Liver (tissue), 9 donors: ENCODE data around the gene SH3TC2. TPM values are rescaled to one million over a fixed set of nuclear protein-coding genes. Genes with fewer than 3 reads are reported as not detected.

Source experiments
- DNase-seq: peaks from one replicate; pipeline ENCODE4 v3.0.0-alpha.2; 2017; ENCODE audit warnings: low spot score
- H3K27ac ChIP-seq, 2 donors: one replicate each; pipeline ENCODE4 v1.7.0; 2013; ENCODE audit warnings: inconsistent platforms in 2 of 2, low read length in 2 of 2, control low read depth in 1 of 2, low read depth in 1 of 2, mild to moderate bottlenecking in 1 of 2
- H3K27me3 ChIP-seq, 4 donors: one replicate each; pipeline versions ENCODE4 v1.6.1 to v1.7.0; 2013; ENCODE audit warnings: low read length in 3 of 4, inconsistent platforms in 1 of 4, mild to moderate bottlenecking in 1 of 4, moderate library complexity in 1 of 4; ENCODE audit not compliant: control insufficient read depth in 4 of 4, insufficient read depth in 4 of 4
- H3K36me3 ChIP-seq, 4 donors: one replicate each; pipeline versions ENCODE4 v1.6.1 to v1.7.0; 2013; ENCODE audit warnings: low read length in 3 of 4, mild to moderate bottlenecking in 3 of 4, low read depth in 1 of 4, moderate library complexity in 1 of 4; ENCODE audit not compliant: control insufficient read depth in 4 of 4, insufficient read depth in 3 of 4
- H3K4me1 ChIP-seq, 4 donors: one replicate each; pipeline versions ENCODE4 v1.6.1 to v1.7.0; 2013; ENCODE audit warnings: low read length in 3 of 4, mild to moderate bottlenecking in 3 of 4, moderate library complexity in 1 of 4; ENCODE audit not compliant: control insufficient read depth in 4 of 4, insufficient read depth in 4 of 4
- H3K4me3 ChIP-seq, 3 donors: one replicate each; pipeline versions ENCODE4 v1.6.1 to v1.7.0; 2013; ENCODE audit warnings: low read length in 3 of 3, control low read depth in 1 of 3, low read depth in 1 of 3, mild to moderate bottlenecking in 1 of 3
- H3K9ac ChIP-seq, 2 donors: one replicate each; pipeline ENCODE4 v1.7.0; 2013; ENCODE audit warnings: low read length in 2 of 2, mild to moderate bottlenecking in 2 of 2, moderate library complexity in 2 of 2, control low read depth in 1 of 2, low read depth in 1 of 2
- H3K9me3 ChIP-seq, 4 donors: one replicate each; pipeline versions ENCODE4 v1.6.1 to v1.7.0; 2013; ENCODE audit warnings: low read length in 3 of 4; ENCODE audit not compliant: control insufficient read depth in 4 of 4
- ATF3 ChIP-seq: IDR thresholded peaks from 2 replicates; pipeline ENCODE4 v1.6.1; 2016; ENCODE audit warnings: antibody characterized with exemption
- EGR1 ChIP-seq, 2 donors: IDR thresholded peaks; 2 replicates each; pipeline ENCODE4 v1.6.1; 2016 to 2018; ENCODE audit warnings: antibody characterized with exemption in 2 of 2, low read depth in 2 of 2
- FOXA1 ChIP-seq: IDR thresholded peaks from 2 replicates; pipeline ENCODE4 v1.6.1; 2016; ENCODE audit warnings: antibody characterized with exemption
- FOXA2 ChIP-seq: IDR thresholded peaks from 2 replicates; pipeline ENCODE4 v1.6.1; 2016; ENCODE audit warnings: antibody characterized with exemption
- GABPA ChIP-seq, 2 donors: IDR thresholded peaks in 1 of 2; conservative IDR thresholded peaks in 1 of 2; 2 replicates each; pipeline ENCODE4 v1.6.1; 2016; ENCODE audit warnings: antibody characterized with exemption in 2 of 2, mild to moderate bottlenecking in 1 of 2, moderate library complexity in 1 of 2
- HNF4A ChIP-seq, 2 donors: conservative IDR thresholded peaks; 2 replicates each; pipeline ENCODE4 v1.6.1; 2016; ENCODE audit warnings: antibody characterized with exemption in 2 of 2, mild to moderate bottlenecking in 2 of 2
- HNF4G ChIP-seq: IDR thresholded peaks from 2 replicates; pipeline ENCODE4 v1.6.1; 2016; ENCODE audit warnings: antibody characterized with exemption
- JUND ChIP-seq, 2 donors: IDR thresholded peaks; 2 replicates each; pipeline ENCODE4 v1.6.1; 2016; ENCODE audit warnings: antibody characterized with exemption in 2 of 2
- MAX ChIP-seq: IDR thresholded peaks from 2 replicates; pipeline ENCODE4 v1.6.1; 2016; ENCODE audit warnings: antibody characterized with exemption
- NR2F2 ChIP-seq: IDR thresholded peaks from 2 replicates; pipeline ENCODE4 v1.6.1; 2016; ENCODE audit warnings: antibody characterized with exemption
- RAD21 ChIP-seq, 2 donors: IDR thresholded peaks; 2 replicates each; pipeline ENCODE4 v1.6.1; 2016; ENCODE audit warnings: antibody characterized with exemption in 2 of 2, mild to moderate bottlenecking in 2 of 2
- RXRA ChIP-seq, 2 donors: IDR thresholded peaks; 2 replicates each; pipeline ENCODE4 v1.6.1; 2017 to 2018; ENCODE audit warnings: antibody characterized with exemption in 2 of 2, mild to moderate bottlenecking in 1 of 2
- SP1 ChIP-seq: IDR thresholded peaks from 2 replicates; pipeline ENCODE4 v1.6.1; 2018; ENCODE audit warnings: antibody characterized with exemption, mild to moderate bottlenecking
- TAF1 ChIP-seq: conservative IDR thresholded peaks from 2 replicates; pipeline ENCODE4 v1.6.1; 2016; ENCODE audit warnings: antibody characterized with exemption, mild to moderate bottlenecking
- YY1 ChIP-seq: IDR thresholded peaks from 2 replicates; pipeline ENCODE4 v1.6.1; 2016; ENCODE audit warnings: antibody characterized with exemption, mild to moderate bottlenecking
- ZBTB33 ChIP-seq: IDR thresholded peaks from 2 replicates; pipeline ENCODE4 v1.6.1; 2016; ENCODE audit warnings: antibody characterized with exemption
- WGBS: extraction: QIAGEN DNeasy Blood & Tissue Kit; methylation state at CpG from one replicate; pipeline ENCODE4 v1.1.7; 2013; 5-methylcytosine and 5-hydroxymethylcytosine counted together
- polyA plus RNA-seq, 2 donors: library from polyadenylated mRNA; stranded (reverse) in 1 of 2; unstranded in 1 of 2; fragments of 200-250 nt in 1 of 2; fragments of >200 nt in 1 of 2; fragmentation: Nextera tagmentation in 1 of 2; extraction: Ambion mirVana in 1 of 2; gene quantifications; one replicate each; pipeline versions ENCODE4 v1.2.1 to v1.2.3, GENCODE V29; 2013 to 2015
- total RNA-seq, 2 donors: library from RNA; depleted of rRNA; stranded (reverse); fragments of >200 nt; gene quantifications; one replicate each; pipeline ENCODE4 v1.2.3, GENCODE V29; 2014
- TF ChIP-seq, protein P1 (sequence below): IDR thresholded peaks from 2 replicates; pipeline ENCODE4 v1.6.1; 2016; ENCODE audit warnings: antibody characterized with exemption, mild to moderate bottlenecking
- TF ChIP-seq, protein P2 (sequence below): fragments of 150-350 bp; IDR thresholded peaks from 2 replicates; pipeline ENCODE4 v1.5.1; 2017; ENCODE audit warnings: improper control_type of control experiment, low read depth, low read length; ENCODE audit not compliant: missing input control
- donor health status: healthy.
- donor health status: healthy.
- donor health status: healthy.
- donor health status: healthy.
- donor health status: healthy.

SH3TC2 gene
- total and polyA plus RNA-seq, 4 donors: 0.31 to 6.2 (median 0.57) TPM

GRCh38 chr5:148968311-148968710 lies 94.6 kb downstream of the SH3TC2 start:
- H3K27me3 ChIP-seq: no peaks in the 10 kb centered on the region
- no peak for TF ChIP-seq SP1
- TF ChIP-seq, protein P1, sequence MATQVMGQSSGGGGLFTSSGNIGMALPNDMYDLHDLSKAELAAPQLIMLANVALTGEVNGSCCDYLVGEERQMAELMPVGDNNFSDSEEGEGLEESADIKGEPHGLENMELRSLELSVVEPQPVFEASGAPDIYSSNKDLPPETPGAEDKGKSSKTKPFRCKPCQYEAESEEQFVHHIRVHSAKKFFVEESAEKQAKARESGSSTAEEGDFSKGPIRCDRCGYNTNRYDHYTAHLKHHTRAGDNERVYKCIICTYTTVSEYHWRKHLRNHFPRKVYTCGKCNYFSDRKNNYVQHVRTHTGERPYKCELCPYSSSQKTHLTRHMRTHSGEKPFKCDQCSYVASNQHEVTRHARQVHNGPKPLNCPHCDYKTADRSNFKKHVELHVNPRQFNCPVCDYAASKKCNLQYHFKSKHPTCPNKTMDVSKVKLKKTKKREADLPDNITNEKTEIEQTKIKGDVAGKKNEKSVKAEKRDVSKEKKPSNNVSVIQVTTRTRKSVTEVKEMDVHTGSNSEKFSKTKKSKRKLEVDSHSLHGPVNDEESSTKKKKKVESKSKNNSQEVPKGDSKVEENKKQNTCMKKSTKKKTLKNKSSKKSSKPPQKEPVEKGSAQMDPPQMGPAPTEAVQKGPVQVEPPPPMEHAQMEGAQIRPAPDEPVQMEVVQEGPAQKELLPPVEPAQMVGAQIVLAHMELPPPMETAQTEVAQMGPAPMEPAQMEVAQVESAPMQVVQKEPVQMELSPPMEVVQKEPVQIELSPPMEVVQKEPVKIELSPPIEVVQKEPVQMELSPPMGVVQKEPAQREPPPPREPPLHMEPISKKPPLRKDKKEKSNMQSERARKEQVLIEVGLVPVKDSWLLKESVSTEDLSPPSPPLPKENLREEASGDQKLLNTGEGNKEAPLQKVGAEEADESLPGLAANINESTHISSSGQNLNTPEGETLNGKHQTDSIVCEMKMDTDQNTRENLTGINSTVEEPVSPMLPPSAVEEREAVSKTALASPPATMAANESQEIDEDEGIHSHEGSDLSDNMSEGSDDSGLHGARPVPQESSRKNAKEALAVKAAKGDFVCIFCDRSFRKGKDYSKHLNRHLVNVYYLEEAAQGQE: no peak
- TF ChIP-seq ATF3: no peak
- TF ChIP-seq RAD21 (IDR thresholded peaks at IDR 0.05): no peak
- WGBS: 55% methylated on average over 2 of the region's 2 CpGs
- peaks cover 3 to 9% (median 5%) of the 10 kb centered on the region in 4 donors for H3K4me1 ChIP-seq
- H3K4me3 ChIP-seq: no peak overlapping the region
- H3K9me3 ChIP-seq: no peaks in the 10 kb centered on the region
- H3K9ac ChIP-seq: no peak overlapping the region
- no peak overlapping the region for H3K27ac ChIP-seq
- H3K36me3 ChIP-seq: no peaks in the 10 kb centered on the region
- DNase-seq: no peak

DNA sequence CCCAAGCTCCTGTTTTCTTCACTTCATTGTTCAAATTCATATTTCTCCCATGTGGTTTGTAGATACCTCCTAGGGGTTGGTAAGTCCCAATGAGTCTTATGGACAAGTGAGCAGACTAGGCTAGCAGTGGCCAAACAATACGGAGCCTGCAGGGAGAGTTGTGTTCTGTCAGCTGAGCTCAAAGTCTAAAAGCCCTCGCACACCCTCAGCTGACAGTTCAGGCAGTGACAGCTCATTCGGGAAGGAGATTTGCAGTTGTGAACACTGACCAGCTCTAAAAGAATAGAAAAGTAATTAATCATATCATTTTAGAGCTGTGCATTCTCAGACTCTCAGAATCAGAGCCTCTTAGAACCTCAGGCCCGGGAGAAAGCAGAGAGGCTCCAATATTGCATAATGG lies 95.1 kb downstream of the SH3TC2 start:
- no peak overlapping the region for H3K27ac ChIP-seq
- H3K9me3 ChIP-seq: no peaks in the 10 kb centered on the region
- no peak overlapping the region for H3K9ac ChIP-seq
- peaks cover 3 to 9% (median 5%) of the 10 kb centered on the region in 4 donors for H3K4me1 ChIP-seq
- no peak for DNase-seq
- no peak overlapping the region for H3K4me3 ChIP-seq
- TF ChIP-seq, protein P2, sequence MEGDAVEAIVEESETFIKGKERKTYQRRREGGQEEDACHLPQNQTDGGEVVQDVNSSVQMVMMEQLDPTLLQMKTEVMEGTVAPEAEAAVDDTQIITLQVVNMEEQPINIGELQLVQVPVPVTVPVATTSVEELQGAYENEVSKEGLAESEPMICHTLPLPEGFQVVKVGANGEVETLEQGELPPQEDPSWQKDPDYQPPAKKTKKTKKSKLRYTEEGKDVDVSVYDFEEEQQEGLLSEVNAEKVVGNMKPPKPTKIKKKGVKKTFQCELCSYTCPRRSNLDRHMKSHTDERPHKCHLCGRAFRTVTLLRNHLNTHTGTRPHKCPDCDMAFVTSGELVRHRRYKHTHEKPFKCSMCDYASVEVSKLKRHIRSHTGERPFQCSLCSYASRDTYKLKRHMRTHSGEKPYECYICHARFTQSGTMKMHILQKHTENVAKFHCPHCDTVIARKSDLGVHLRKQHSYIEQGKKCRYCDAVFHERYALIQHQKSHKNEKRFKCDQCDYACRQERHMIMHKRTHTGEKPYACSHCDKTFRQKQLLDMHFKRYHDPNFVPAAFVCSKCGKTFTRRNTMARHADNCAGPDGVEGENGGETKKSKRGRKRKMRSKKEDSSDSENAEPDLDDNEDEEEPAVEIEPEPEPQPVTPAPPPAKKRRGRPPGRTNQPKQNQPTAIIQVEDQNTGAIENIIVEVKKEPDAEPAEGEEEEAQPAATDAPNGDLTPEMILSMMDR: no peak
- TF ChIP-seq HNF4A (conservative IDR thresholded peaks at IDR 0.05): peak; percentile 86
- TF ChIP-seq MAX: no peak
- TF ChIP-seq FOXA1: no peak
- TF ChIP-seq RAD21 (IDR thresholded peaks at IDR 0.05): peak in 1 of 2 donors; percentile 58
- no peak for TF ChIP-seq GABPA (IDR thresholded peaks at IDR 0.05 in 1 of 2, conservative IDR thresholded peaks at IDR 0.05 in 1 of 2)
- TF ChIP-seq, protein P1: no peak
- TF ChIP-seq HNF4G: peak; percentile 72
- TF ChIP-seq EGR1 (IDR thresholded peaks at IDR 0.05; ENCODE audit: low read depth in 2 of 2): no peak
- TF ChIP-seq FOXA2: no peak
- TF ChIP-seq ATF3: no peak
- no peak for TF ChIP-seq NR2F2
- no peak for TF ChIP-seq ZBTB33
- peak; percentile 32 to 48 for TF ChIP-seq RXRA (IDR thresholded peaks at IDR 0.05)
- no peak for TF ChIP-seq TAF1
- no peak for TF ChIP-seq YY1
- TF ChIP-seq JUND (IDR thresholded peaks at IDR 0.05): no peak
- TF ChIP-seq SP1: peak; percentile 71
- H3K27me3 ChIP-seq: no peaks in the 10 kb centered on the region
- H3K36me3 ChIP-seq: no peaks in the 10 kb centered on the region
- WGBS: 28% methylated on average over 4 of the region's 4 CpGs
